H1 (cell line): ENCODE results near the gene MGAT5. TPM values are rescaled to one million over a fixed set of nuclear protein-coding genes. Genes with fewer than 3 reads are reported as not detected.

Experiments used
- CTCF ChIA-PET: fragments of 300-600 bp; sonication (Branson Sonifier 250); formaldehyde crosslinking; loops from one replicate; lab custom pipeline; 2021; ENCODE audit not compliant: partially characterized antibody; lab: Charles Lee
- POLR2A ChIA-PET: fragments of 300-600 bp; sonication (Branson Sonifier 250); formaldehyde crosslinking; loops from one replicate; lab custom pipeline; 2021; ENCODE audit warnings: inconsistent platforms; ENCODE audit not compliant: partially characterized antibody; lab: Charles Lee
- DNase-seq, 2 experiments: peaks; one replicate each; pipeline versions ENCODE4 v3.0.0 to v3.0.0-alpha.2; 2010 to 2022; ENCODE audit warnings: low spot score in 2 of 2, low read depth in 1 of 2, mixed read lengths in 1 of 2
- FAIRE-seq: peaks from 2 replicates; lab custom pipeline; 2011; peaks lifted over from hg19 to GRCh38; lab: Jason Lieb, UNC
- H2AFZ ChIP-seq: 2 replicates; pipeline ENCODE4 v1.8.1; 2012; ENCODE audit warnings: low read length, inconsistent platforms
- H2AK5ac ChIP-seq: 2 replicates; pipeline ENCODE4 v1.6.1; 2013; ENCODE audit warnings: low read depth, low read length
- H2BK120ac ChIP-seq: replicated peaks from 2 replicates; pipeline ENCODE3; 2013; ENCODE audit warnings: low read depth, low read length, inconsistent platforms
- H2BK12ac ChIP-seq: 2 replicates; pipeline ENCODE4 v1.6.1; 2013; ENCODE audit warnings: low read depth, low read length
- H2BK15ac ChIP-seq: 2 replicates; pipeline ENCODE4 v1.6.1; 2013; ENCODE audit warnings: low read length
- H2BK20ac ChIP-seq: 2 replicates; pipeline ENCODE4 v1.6.1; 2013; ENCODE audit warnings: low read length
- H2BK5ac ChIP-seq: 2 replicates; pipeline ENCODE4 v1.6.1; 2013; ENCODE audit warnings: low read depth, low read length
- H3K14ac ChIP-seq: 2 replicates; pipeline ENCODE4 v1.6.1; 2013; ENCODE audit warnings: inconsistent platforms; ENCODE audit not compliant: insufficient read length
- H3K18ac ChIP-seq: 2 replicates; pipeline ENCODE4 v1.6.1; 2013; ENCODE audit warnings: low read length; ENCODE audit errors: extremely low read depth
- H3K23ac ChIP-seq: 2 replicates; pipeline ENCODE4 v1.6.1; 2013; ENCODE audit warnings: inconsistent platforms; ENCODE audit not compliant: insufficient read length
- H3K23me2 ChIP-seq: 2 replicates; pipeline ENCODE4 v1.6.1; 2013; ENCODE audit warnings: low read depth, low read length
- H3K27ac ChIP-seq: 2 replicates; pipeline ENCODE4 v1.6.1; 2011; ENCODE audit warnings: low read depth, low read length, inconsistent platforms
- H3K27me3 ChIP-seq, 4 experiments: replicated peaks in 1 of 4; 1 replicate in 1 of 4; 2 replicates in 3 of 4; pipeline versions ENCODE4 v1.6.1 to v1.8.1; 2011 to 2013; ENCODE audit warnings: low read length in 3 of 4, mild to moderate bottlenecking in 3 of 4, inconsistent platforms in 2 of 4, mixed read lengths in 2 of 4, moderate library complexity in 1 of 4; ENCODE audit not compliant: control insufficient read depth in 3 of 4, insufficient read depth in 3 of 4; ENCODE audit errors: extremely low read depth in 1 of 4
- H3K36me3 ChIP-seq, 4 experiments: 2 replicates each; pipeline versions ENCODE4 v1.6.1 to v1.8.1; 2011 to 2013; ENCODE audit warnings: mild to moderate bottlenecking in 4 of 4, low read length in 3 of 4, moderate library complexity in 2 of 4, control low read depth in 1 of 4, inconsistent platforms in 1 of 4; ENCODE audit not compliant: insufficient read depth in 4 of 4, control insufficient read depth in 2 of 4
- H3K4ac ChIP-seq: replicated peaks from 2 replicates; pipeline ENCODE3; 2013; ENCODE audit warnings: low read length, low read depth, mixed read lengths, inconsistent platforms; ENCODE audit not compliant: insufficient read length
- H3K4me1 ChIP-seq, 4 experiments: replicated peaks in 1 of 4; 1 replicate in 1 of 4; 2 replicates in 3 of 4; pipeline versions ENCODE4 v1.6.1 to v1.8.1; 2011 to 2013; ENCODE audit warnings: low read length in 3 of 4, inconsistent platforms in 2 of 4, mixed read lengths in 1 of 4; ENCODE audit not compliant: insufficient read depth in 4 of 4, control insufficient read depth in 3 of 4
- H3K4me2 ChIP-seq, 2 experiments: 2 replicates each; pipeline versions ENCODE4 v1.6.1 to v1.8.1; 2011 to 2013; ENCODE audit warnings: low read depth in 2 of 2, low read length in 2 of 2, control low read depth in 1 of 2, inconsistent platforms in 1 of 2, mild to moderate bottlenecking in 1 of 2; ENCODE audit not compliant: insufficient read depth in 1 of 2
- H3K4me3 ChIP-seq, 4 experiments: fragments of 200-600, 300-600 bp in 1 of 4; sonication (generic), shearing (Covaris generic), sonication (Bioruptor Twin) in 1 of 4; 2 replicates each; pipeline versions ENCODE4 v1.5.1 to v1.8.1; 2011 to 2016; ENCODE audit warnings: low read length in 4 of 4, low read depth in 3 of 4, control low read depth in 2 of 4, inconsistent platforms in 2 of 4, mild to moderate bottlenecking in 2 of 4, mixed read lengths in 1 of 4, moderate library complexity in 1 of 4; ENCODE audit not compliant: insufficient read depth in 2 of 4; ENCODE audit errors: extremely low read depth in 1 of 4
- H3K56ac ChIP-seq: replicated peaks from 2 replicates; pipeline ENCODE3; 2013; ENCODE audit warnings: low read depth, mild to moderate bottlenecking, mixed read lengths, low read length, inconsistent platforms; ENCODE audit not compliant: insufficient read length
- H3K79me1 ChIP-seq: 2 replicates; pipeline ENCODE4 v1.6.1; 2013; ENCODE audit warnings: low read depth, low read length, control low read depth
- H3K79me2 ChIP-seq, 2 experiments: 2 replicates each; pipeline versions ENCODE4 v1.6.1 to v1.8.1; 2012 to 2013; ENCODE audit warnings: low read length in 2 of 2, mild to moderate bottlenecking in 2 of 2, inconsistent platforms in 1 of 2; ENCODE audit not compliant: insufficient read depth in 2 of 2, control insufficient read depth in 1 of 2
- H3K9ac ChIP-seq, 4 experiments: replicated peaks in 1 of 4; 1 replicate in 1 of 4; 2 replicates in 3 of 4; pipeline versions ENCODE4 v1.6.1 to v1.8.1; 2011 to 2013; ENCODE audit warnings: low read depth in 3 of 4, low read length in 3 of 4, control low read depth in 2 of 4, mild to moderate bottlenecking in 2 of 4, moderate library complexity in 2 of 4, inconsistent platforms in 1 of 4; ENCODE audit errors: extremely low read depth in 1 of 4
- H3K9me3 ChIP-seq, 2 experiments: 2 replicates each; pipeline versions ENCODE4 v1.6.1 to v1.8.1; 2012 to 2013; ENCODE audit warnings: mild to moderate bottlenecking in 2 of 2, moderate library complexity in 2 of 2, control low read depth in 1 of 2, inconsistent platforms in 1 of 2, low read depth in 1 of 2, low read length in 1 of 2, mixed read lengths in 1 of 2; ENCODE audit not compliant: insufficient read depth in 2 of 2
- H4K20me1 ChIP-seq, 2 experiments: replicated peaks in 1 of 2; 2 replicates each; pipeline versions ENCODE3 to v1.8.1; 2011 to 2013; ENCODE audit warnings: inconsistent platforms in 2 of 2, low read length in 2 of 2, mild to moderate bottlenecking in 1 of 2; ENCODE audit not compliant: insufficient read depth in 2 of 2, control insufficient read depth in 1 of 2
- H4K5ac ChIP-seq: 2 replicates; pipeline ENCODE4 v1.6.1; 2013; ENCODE audit warnings: low read length, low read depth, mixed read lengths, inconsistent platforms; ENCODE audit not compliant: insufficient read length
- H4K8ac ChIP-seq: 2 replicates; pipeline ENCODE4 v1.8.0; 2013; ENCODE audit warnings: mild to moderate bottlenecking, moderate library complexity, low read length, inconsistent platforms; ENCODE audit not compliant: insufficient read depth; ENCODE audit errors: extremely low read depth
- H4K91ac ChIP-seq: replicated peaks from 2 replicates; pipeline ENCODE3; 2013; ENCODE audit warnings: low read length, mixed read lengths, inconsistent platforms; ENCODE audit not compliant: insufficient read length
- CTCF ChIP-seq, 3 experiments: IDR thresholded peaks; 1 replicate in 2 of 3; 2 replicates in 1 of 3; pipeline versions ENCODE4 v1.5.1 to v1.6.1; 2011; ENCODE audit warnings: low read length in 3 of 3, mild to moderate bottlenecking in 3 of 3, inconsistent platforms in 2 of 3, low read depth in 1 of 3, moderate library complexity in 1 of 3; ENCODE audit not compliant: insufficient read depth in 1 of 3; ENCODE audit errors: control extremely low read depth in 1 of 3
- JUN ChIP-seq: IDR thresholded peaks from 2 replicates; pipeline ENCODE4 v1.6.1; 2011; ENCODE audit warnings: low read depth, mild to moderate bottlenecking, improper control_type of control experiment, low read length
- NRF1 ChIP-seq: IDR thresholded peaks from 2 replicates; pipeline ENCODE4 v1.6.1; 2011; ENCODE audit warnings: mild to moderate bottlenecking, low read depth, low read length, improper control_type of control experiment
- PHF8 ChIP-seq: fragments of 200-600 bp; sonication (generic); conservative IDR thresholded peaks from 2 replicates; pipeline ENCODE4 v1.7.1; 2012; ENCODE audit warnings: low read depth, mild to moderate bottlenecking, inconsistent platforms, low read length, moderate library complexity
- POLR2AphosphoS5 ChIP-seq: IDR thresholded peaks from 2 replicates; pipeline ENCODE4 v1.6.1; 2011; ENCODE audit warnings: low read depth, low read length
- RFX5 ChIP-seq: IDR thresholded peaks from 2 replicates; pipeline ENCODE4 v1.6.1; 2011; ENCODE audit warnings: low read depth, low read length, improper control_type of control experiment, borderline replicate concordance
- SIN3A ChIP-seq, 2 experiments: IDR thresholded peaks in 1 of 2; conservative IDR thresholded peaks in 1 of 2; 2 replicates each; pipeline ENCODE4 v1.6.1; 2011 to 2012; ENCODE audit warnings: low read length in 2 of 2, improper control_type of control experiment in 1 of 2, low read depth in 1 of 2, mild to moderate bottlenecking in 1 of 2
- SIX5 ChIP-seq: IDR thresholded peaks from 2 replicates; pipeline ENCODE4 v1.6.1; 2011; ENCODE audit warnings: mild to moderate bottlenecking, low read depth, low read length
- SP1 ChIP-seq: IDR thresholded peaks from 2 replicates; pipeline ENCODE4 v1.6.1; 2011; ENCODE audit warnings: low read depth, low read length
- TEAD4 ChIP-seq: IDR thresholded peaks from 2 replicates; pipeline ENCODE4 v1.6.1; 2012; ENCODE audit warnings: low read depth, low read length, inconsistent platforms, mixed read lengths
- YY1 ChIP-seq: IDR thresholded peaks from 2 replicates; pipeline ENCODE4 v1.6.1; 2011; ENCODE audit warnings: low read depth, mild to moderate bottlenecking, low read length
- WGBS, 2 experiments: shearing (Covaris generic) in 1 of 2; methylation state at CpG; one replicate each; pipeline versions ENCODE4 v1.1.6 to v1.1.7; 2013 to 2015; ENCODE audit warnings: low lambda C conversion rate in 2 of 2, mixed read lengths in 2 of 2, inconsistent platforms in 1 of 2, low coverage in 1 of 2, missing lambda C conversion rate in 1 of 2; ENCODE audit not compliant: insufficient replicate concordance in 2 of 2, insufficient coverage in 1 of 2, insufficient read length in 1 of 2; ENCODE audit errors: extremely low coverage in 1 of 2, missing lambda C conversion rate in 1 of 2; 5-methylcytosine and 5-hydroxymethylcytosine counted together
- polyA plus RNA-seq, 7 experiments: library from polyadenylated mRNA; depleted of rRNA in 3 of 7; stranded (reverse) in 5 of 7; unstranded in 2 of 7; fragments of >200 nt in 5 of 7; fragments of 200-250 nt in 2 of 7; gene quantifications; 1 replicate in 5 of 7; 2 replicates in 1 of 7; 4 replicates in 1 of 7; pipeline versions ENCODE4 v1.2.1 to v1.2.3, GENCODE V29; 2011 to 2013; ENCODE audit warnings: missing spikeins in 2 of 7, mixed read lengths in 2 of 7
- total RNA-seq: library from RNA; stranded (reverse); fragmentation: NEBNext Ultra II Directional; extraction: Animal tissue kit (Norgen Biotek cat#: 25700); gene quantifications from 2 replicates; pipeline ENCODE4 v1.2.1, GENCODE V29; 2021

The MGAT5 gene
- total and polyA plus RNA-seq, 2 of the 8 experiments (the other 6 are each of a cell fraction or from before 2014, with no cell fraction given) = 11.2 to 49.2 TPM

- no peak overlapping the region for H3K9ac ChIP-seq
- H2BK5ac ChIP-seq = no peak overlapping the region
- H2AFZ ChIP-seq = no peak overlapping the region
- H3K4me3 ChIP-seq = 0 out of 8 replicates have a peak overlapping the region, but pooled peaks of 1 of the 4 experiments have one; percentile 1
- H4K8ac ChIP-seq = no peak overlapping the region
- H3K9me3 ChIP-seq = no peaks in the 10 kb centered on the region
- FAIRE-seq (peak; percentile 55), DNase-seq (no peak)
- H3K79me2 ChIP-seq = peaks cover 0 to 48% of the 10 kb centered on the region in 2 experiments; a peak in 3 of 4 replicates
- ChIA-PET CTCF (interaction anchor here (0.9 to 12.8 kb wide), 23 partner anchors 9 to 322 kb away, joined by 3 to 240 read pairs (median 4); no protein-coding TSS in a partner anchor), POLR2A (interaction anchor here (1.2 to 8.0 kb wide), 2 partner anchors 70 to 85 kb away, joined by 3 to 37 read pairs; no protein-coding TSS in a partner anchor)
- H3K4me1 ChIP-seq = peaks cover 20 to 39% (median 28%) of the 10 kb centered on the region in 4 experiments
- no peak overlapping the region for H3K27ac ChIP-seq
- no peak overlapping the region for H3K14ac ChIP-seq
- H3K56ac ChIP-seq = no peak overlapping the region
- no peak overlapping the region for H4K91ac ChIP-seq
- H2BK12ac ChIP-seq = no peak overlapping the region
- H2BK120ac ChIP-seq = no peak overlapping the region
- H3K4ac ChIP-seq = no peak overlapping the region
- no peak overlapping the region for H2BK20ac ChIP-seq
- peaks cover 3 to 18% of the 10 kb centered on the region in 2 experiments for H4K20me1 ChIP-seq
- peaks cover 3% of the 10 kb centered on the region; the same call in 1 of the 2 replicates for H3K79me1 ChIP-seq
- H4K5ac ChIP-seq = no peak overlapping the region
- H3K4me2 ChIP-seq = peak overlapping the region; percentile 4 to 13; a peak in 1 of 4 replicates
- no peak overlapping the region for H2AK5ac ChIP-seq
- no peak overlapping the region for H3K18ac ChIP-seq
- 3% methylated on average over 2 of the region's 2 CpGs; no CpG with 5 or more reads in 1 of the 2 experiments for WGBS, 2 experiments
- H3K36me3 ChIP-seq = no peaks in the 10 kb centered on the region
- no peaks in the 10 kb centered on the region for H3K23me2 ChIP-seq
- no peak overlapping the region for H2BK15ac ChIP-seq
- no peaks in the 10 kb centered on the region for H3K27me3 ChIP-seq
- no peak overlapping the region for H3K23ac ChIP-seq
- TF ChIP-seq TEAD4 (peak; percentile 46; the same call in 1 of the 2 replicates), RFX5 (no peak), JUN (no peak), CTCF (IDR thresholded peaks at IDR 0.05; ENCODE audit: control extremely low read depth in 1 of 3, insufficient read depth in 1 of 3, low read depth in 1 of 3, low read length in 3 of 3) (no peak), SIX5 (no peak), SP1 (no peak), YY1 (peak; percentile 39; the same call in 1 of the 2 replicates), NRF1 (no peak), SIN3A (conservative IDR thresholded peaks at IDR 0.05 in 1 of 2, IDR thresholded peaks at IDR 0.05 in 1 of 2; ENCODE audit: low read depth in 1 of 2, low read length in 2 of 2) (peak in 1 of 2 experiments; percentile 87; a peak in 3 of 4 replicates), POLR2AphosphoS5 (no peak), PHF8 (no peak)
Observed at GRCh38 chr2:134206031-134206430, 47.8 kb upstream of the MGAT5 start.
